B cell (primary cell): ENCODE results near the gene LRCOL1. TPM values are rescaled to one million over a fixed set of nuclear protein-coding genes. Genes with fewer than 3 reads are reported as not detected.
A peak's percentile ranks its signal among the peaks of the same experiment; 100 is the strongest.

ENCODE experiments used
- ATAC-seq: fragments of 200-7000 bp; cut with Tn5 transposase; one replicate; pipeline ENCODE4 v1.10.0; 2021; ENCODE audit warnings: low read depth, mild to moderate bottlenecking, moderate number of reproducible peaks, moderate library complexity
- CTCF ChIA-PET: fragments of 350-600 bp; sonication (Branson Sonifier 250); formaldehyde crosslinking; loops from one replicate; lab custom pipeline; 2021; ENCODE audit warnings: antibody characterized with exemption, inconsistent platforms; lab: Charles Lee
- POLR2A ChIA-PET: fragments of 350-600 bp; sonication (Branson Sonifier 250); formaldehyde crosslinking; loops from one replicate; lab custom pipeline; 2021; ENCODE audit warnings: antibody characterized with exemption; lab: Charles Lee
- DNase-seq: peaks from one replicate; pipeline ENCODE4 v3.0.0; 2013
- H2AFZ ChIP-seq: 2 replicates; pipeline ENCODE4 v1.6.1; 2012; ENCODE audit warnings: mild to moderate bottlenecking, low read depth, low read length; ENCODE audit not compliant: insufficient read depth, poor library complexity, severe bottlenecking
- H3K27ac ChIP-seq, 2 donors: 1 replicate in 1 of 2; 2 replicates in 1 of 2; pipeline ENCODE4 v1.5.1; 2012 to 2013; ENCODE audit warnings: low read length in 2 of 2, mild to moderate bottlenecking in 2 of 2, moderate library complexity in 1 of 2
- H3K27me3 ChIP-seq, 4 experiments: fragments of 200-600 bp in 1 of 4; sonication (generic) in 1 of 4; replicated peaks in 1 of 4; 1 replicate in 2 of 4; 2 replicates in 2 of 4; pipeline versions ENCODE4 v1.6.1 to v1.7.0; 2013 to 2016; ENCODE audit warnings: low read length in 3 of 4, mild to moderate bottlenecking in 2 of 4, mixed read lengths in 1 of 4, moderate library complexity in 1 of 4; ENCODE audit not compliant: insufficient read depth in 4 of 4, control insufficient read depth in 3 of 4; ENCODE audit errors: control extremely low read depth in 1 of 4
- H3K36me3 ChIP-seq, 2 experiments: replicated peaks in 1 of 2; 1 replicate in 1 of 2; 2 replicates in 1 of 2; pipeline versions ENCODE4 v1.6.1 to v1.7.1; 2013; ENCODE audit warnings: low read length in 1 of 2; ENCODE audit not compliant: insufficient read depth in 2 of 2, control insufficient read depth in 1 of 2; ENCODE audit errors: control extremely low read depth in 1 of 2, extremely low read depth in 1 of 2
- H3K4me1 ChIP-seq, 2 donors: fragments of 200-600 bp in 1 of 2; sonication (generic) in 1 of 2; 1 replicate in 1 of 2; 2 replicates in 1 of 2; pipeline versions ENCODE4 v1.5.1 to v1.6.1; 2013 to 2017; ENCODE audit warnings: low read length in 2 of 2; ENCODE audit not compliant: control insufficient read depth in 2 of 2, insufficient read depth in 2 of 2
- H3K4me2 ChIP-seq: replicated peaks from 2 replicates; pipeline ENCODE3; 2012; ENCODE audit warnings: mild to moderate bottlenecking, low read depth, low read length; ENCODE audit not compliant: poor library complexity, severe bottlenecking
- H3K4me3 ChIP-seq, 5 experiments: fragments of 200-600 bp in 1 of 5; sonication (generic) in 1 of 5; 1 replicate in 3 of 5; 2 replicates in 2 of 5; pipeline versions ENCODE4 v1.5.1 to v1.7.0; 2011 to 2016; ENCODE audit warnings: low read length in 4 of 5, mild to moderate bottlenecking in 4 of 5, low read depth in 2 of 5, control low read depth in 1 of 5, moderate library complexity in 1 of 5; ENCODE audit not compliant: insufficient read depth in 1 of 5; ENCODE audit errors: control extremely low read depth in 1 of 5, extremely low read depth in 1 of 5
- H3K79me2 ChIP-seq: fragments of 200-600 bp; sonication (generic); one replicate; pipeline ENCODE4 v1.6.0; 2016; ENCODE audit warnings: low read length; ENCODE audit not compliant: control insufficient read depth, insufficient read depth
- H3K9ac ChIP-seq: fragments of 200-600 bp; sonication (generic); 2 replicates; pipeline ENCODE4 v1.6.1; 2017; ENCODE audit warnings: mild to moderate bottlenecking, low read length, moderate library complexity
- H3K9me3 ChIP-seq, 3 donors: one replicate each; pipeline versions ENCODE4 v1.6.1 to v1.7.1; 2013; ENCODE audit warnings: low read length in 2 of 3; ENCODE audit not compliant: control insufficient read depth in 2 of 3, insufficient read depth in 1 of 3; ENCODE audit errors: control extremely low read depth in 1 of 3
- H4K20me1 ChIP-seq: 2 replicates; pipeline ENCODE4 v1.6.0; 2012; ENCODE audit warnings: mild to moderate bottlenecking, low read length; ENCODE audit not compliant: insufficient read depth, control insufficient read depth, poor library complexity, severe bottlenecking
- H3K27ac Mint-ChIP-seq: one replicate; pipeline ENCODE4 v1.8.0; 2021; ENCODE audit warnings: mixed read lengths
- H3K27me3 Mint-ChIP-seq: one replicate; pipeline ENCODE4 v1.8.0; 2021; ENCODE audit warnings: mixed read lengths
- H3K4me1 Mint-ChIP-seq: one replicate; pipeline ENCODE4 v1.8.0; 2021; ENCODE audit warnings: mixed read lengths
- H3K4me3 Mint-ChIP-seq: one replicate; pipeline ENCODE4 v1.8.0; 2021; ENCODE audit warnings: mixed read lengths
- H3K9me3 Mint-ChIP-seq: one replicate; pipeline ENCODE4 v1.8.0; 2022; ENCODE audit warnings: mixed read lengths; ENCODE audit not compliant: insufficient read depth
- EZH2 ChIP-seq: IDR thresholded peaks from 2 replicates; pipeline ENCODE4 v1.6.1; 2012; ENCODE audit warnings: borderline replicate concordance, low read depth, mild to moderate bottlenecking, moderate library complexity, low read length; ENCODE audit not compliant: insufficient read depth, poor library complexity, severe bottlenecking
- WGBS: methylation state at CpG from one replicate; pipeline ENCODE4 v1.1.5; 2013; ENCODE audit warnings: missing lambda C conversion rate; ENCODE audit not compliant: insufficient coverage; 5-methylcytosine and 5-hydroxymethylcytosine counted together
- intact Hi-C: fragments of 100-400 bp; cut with micrococcal nuclease; formaldehyde crosslinking; loops from one replicate; pipeline ENCODE4 v1.10.0; 2022
- polyA plus RNA-seq: library from polyadenylated mRNA; depleted of rRNA; stranded (reverse); fragments of >200 nt; gene quantifications from 2 replicates; pipeline ENCODE4 v1.2.3, GENCODE V29; 2012
- total RNA-seq, 2 donors: library from RNA; stranded (reverse); fragments of 120-200 nt in 1 of 2; gene quantifications; 1 replicate in 1 of 2; 2 replicates in 1 of 2; pipeline versions ENCODE4 v1.2.3 to v1.2.4, GENCODE V29; 2013 to 2022
- TF ChIP-seq, protein P1 (sequence below): fragments of 200-600 bp; IDR thresholded peaks from one replicate; pipeline ENCODE4 v1.8.0; 2022; ENCODE audit warnings: antibody characterized with exemption, mild to moderate bottlenecking

The LRCOL1 gene
- total and polyA plus RNA-seq, 2 donors (not counting 1 experiment from before 2014, with no cell fraction given): not detected

DNA sequence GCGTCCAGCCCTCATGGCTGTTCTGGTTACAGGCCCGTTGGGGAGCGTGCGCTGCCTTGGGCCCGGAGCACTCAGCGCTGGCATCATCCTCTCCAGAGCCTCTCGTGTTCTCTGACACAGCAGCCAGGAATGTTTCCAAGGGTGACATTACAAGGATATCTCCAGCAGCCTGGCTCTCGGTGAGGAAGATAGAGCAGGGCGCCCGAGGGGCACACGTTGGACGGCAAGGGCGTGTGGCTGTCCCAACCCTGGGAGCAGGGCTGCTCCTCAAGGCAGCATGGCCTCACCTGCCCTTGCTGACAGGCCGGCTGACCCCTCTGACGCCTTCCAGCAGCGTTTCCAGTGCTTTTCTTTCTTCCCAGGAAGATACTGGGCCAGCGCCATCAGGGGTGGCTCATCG, 14.4 kb downstream of the LRCOL1 start:
- no peak overlapping the region for H3K27ac Mint-ChIP-seq
- POLR2A ChIA-PET: interaction anchor here (0.6 kb wide), 1 partner anchor 166 kb away, joined by 4 read pairs; no protein-coding TSS in a partner anchor
- Histone ChIP-seq H3K79me2 (no peaks in the 10 kb centered on the region), H4K20me1 (peaks cover 5% of the 10 kb centered on the region), H2AFZ (no peak overlapping the region), H3K27me3 (peaks cover 0 to 10% (median 4%) of the 10 kb centered on the region in 4 experiments), H3K36me3 (no peaks in the 10 kb centered on the region), H3K4me1 (peaks cover 20 to 27% of the 10 kb centered on the region in 2 donors), H3K9me3 (peaks cover 0 to 16% (median 0%) of the 10 kb centered on the region in 3 donors), H3K27ac (no peak overlapping the region), H3K4me2 (no peak overlapping the region), H3K4me3 (no peak overlapping the region), H3K9ac (no peak overlapping the region)
- H3K4me3 Mint-ChIP-seq: peak overlapping the region; percentile 55
- ATAC-seq: no peak
- no peak for DNase-seq
- no peaks in the 10 kb centered on the region for H3K9me3 Mint-ChIP-seq
- intact Hi-C loops: no loop called here
- TF ChIP-seq, protein P1, sequence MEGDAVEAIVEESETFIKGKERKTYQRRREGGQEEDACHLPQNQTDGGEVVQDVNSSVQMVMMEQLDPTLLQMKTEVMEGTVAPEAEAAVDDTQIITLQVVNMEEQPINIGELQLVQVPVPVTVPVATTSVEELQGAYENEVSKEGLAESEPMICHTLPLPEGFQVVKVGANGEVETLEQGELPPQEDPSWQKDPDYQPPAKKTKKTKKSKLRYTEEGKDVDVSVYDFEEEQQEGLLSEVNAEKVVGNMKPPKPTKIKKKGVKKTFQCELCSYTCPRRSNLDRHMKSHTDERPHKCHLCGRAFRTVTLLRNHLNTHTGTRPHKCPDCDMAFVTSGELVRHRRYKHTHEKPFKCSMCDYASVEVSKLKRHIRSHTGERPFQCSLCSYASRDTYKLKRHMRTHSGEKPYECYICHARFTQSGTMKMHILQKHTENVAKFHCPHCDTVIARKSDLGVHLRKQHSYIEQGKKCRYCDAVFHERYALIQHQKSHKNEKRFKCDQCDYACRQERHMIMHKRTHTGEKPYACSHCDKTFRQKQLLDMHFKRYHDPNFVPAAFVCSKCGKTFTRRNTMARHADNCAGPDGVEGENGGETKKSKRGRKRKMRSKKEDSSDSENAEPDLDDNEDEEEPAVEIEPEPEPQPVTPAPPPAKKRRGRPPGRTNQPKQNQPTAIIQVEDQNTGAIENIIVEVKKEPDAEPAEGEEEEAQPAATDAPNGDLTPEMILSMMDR: no peak
- TF ChIP-seq EZH2: no peak
- 92% methylated on average over 18 of the region's 18 CpGs for WGBS
- CTCF ChIA-PET: interaction anchor here (1.5 kb wide), 1 partner anchor 19 kb away, joined by 6 read pairs; no protein-coding TSS in a partner anchor
- peaks cover 6% of the 10 kb centered on the region for H3K27me3 Mint-ChIP-seq
- peaks cover 25% of the 10 kb centered on the region for H3K4me1 Mint-ChIP-seq

DNA sequence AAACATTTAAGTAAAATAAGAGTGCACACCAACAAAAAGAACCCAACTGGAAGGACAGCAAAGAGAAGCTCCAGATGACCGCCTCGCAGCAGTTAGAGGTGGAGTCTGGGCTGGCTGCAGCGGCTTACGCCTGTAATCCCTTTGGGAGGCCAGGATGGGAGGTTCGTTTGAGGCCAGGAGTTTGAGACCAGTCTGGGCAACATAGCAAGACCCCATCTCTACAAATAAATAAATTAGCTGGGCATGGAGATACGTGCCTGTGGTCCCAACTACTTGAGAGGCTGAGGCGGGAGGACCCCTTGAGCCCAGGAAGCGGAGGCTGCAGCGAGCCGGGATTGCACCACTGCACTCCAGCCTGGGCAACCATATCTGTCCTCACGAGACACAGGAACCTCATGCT, 15.2 kb downstream of the LRCOL1 start:
- Histone ChIP-seq H3K27ac (no peak overlapping the region), H2AFZ (no peak overlapping the region), H3K4me2 (no peak overlapping the region), H3K36me3 (no peaks in the 10 kb centered on the region), H3K27me3 (peaks cover 0 to 10% (median under 1%) of the 10 kb centered on the region in 4 experiments), H3K9me3 (peaks cover 0 to 13% (median 0%) of the 10 kb centered on the region in 3 donors), H3K79me2 (no peaks in the 10 kb centered on the region), H4K20me1 (peaks cover 5% of the 10 kb centered on the region), H3K4me3 (no peak overlapping the region), H3K4me1 (peaks cover 12 to 18% of the 10 kb centered on the region in 2 donors), H3K9ac (no peak overlapping the region)
- Mint-ChIP-seq H3K27ac (no peak overlapping the region), H3K9me3 (no peaks in the 10 kb centered on the region), H3K27me3 (peaks cover 6% of the 10 kb centered on the region), H3K4me1 (peaks cover 18% of the 10 kb centered on the region), H3K4me3 (peak overlapping the region; percentile 19)
- DNase-seq (no peak), ATAC-seq (no peak)
- 84% methylated on average over 10 of the region's 11 CpGs for WGBS
- CTCF ChIA-PET: interaction anchor here (1.5 kb wide), 1 partner anchor 20 kb away, joined by 6 read pairs; no protein-coding TSS in a partner anchor
- POLR2A ChIA-PET: interaction anchor here (0.6 kb wide), 1 partner anchor 165 kb away, joined by 4 read pairs; no protein-coding TSS in a partner anchor
- no peak for TF ChIP-seq EZH2
- TF ChIP-seq, protein P1: no peak
- intact Hi-C loops: no loop called here
